GM23248 (cell line): ENCODE measurements around the gene CDH22.

Experiments
- EZH2 ChIP-seq: fragments of 200-600 bp; sonication (generic); IDR thresholded peaks from 2 replicates; pipeline ENCODE4 v1.6.1; 2018; ENCODE audit warnings: antibody characterized with exemption, mild to moderate bottlenecking; ENCODE audit not compliant: insufficient read depth, poor library complexity, severe bottlenecking
- EZH2phosphoT487 ChIP-seq: fragments of 200-600 bp; sonication (generic); IDR thresholded peaks from 2 replicates; pipeline ENCODE4 v1.6.1; 2018; ENCODE audit warnings: antibody characterized with exemption, moderate library complexity, mild to moderate bottlenecking, low read depth; ENCODE audit not compliant: insufficient read depth

DNA sequence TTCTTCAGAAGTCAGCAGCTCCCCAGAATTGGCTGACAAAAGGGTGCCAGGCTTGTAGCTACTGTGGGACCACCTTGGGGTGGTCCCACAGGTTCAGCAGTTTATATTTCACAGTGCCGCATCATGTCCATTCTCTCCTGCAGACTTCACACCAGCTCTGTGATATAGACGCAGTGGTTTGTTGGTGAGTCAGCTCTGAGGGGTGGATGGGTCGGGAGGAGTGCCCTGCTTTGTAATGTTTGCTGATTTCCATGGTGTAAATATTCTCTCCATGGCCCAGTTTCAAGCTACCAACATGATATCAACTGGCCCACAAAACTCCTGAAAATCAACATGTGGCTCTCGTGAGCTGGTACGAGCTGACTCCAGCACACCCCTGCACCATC, 78.2 kb downstream of the CDH22 start:
- TF ChIP-seq EZH2 (no peak), EZH2phosphoT487 (no peak)
